MCF 10A (cell line): ENCODE measurements around the gene CSHL1. TPM values are rescaled to one million over a fixed set of nuclear protein-coding genes. Genes with fewer than 3 reads are reported as not detected.
"Not testable (repeated sequence)": the region's sequence is repeated elsewhere in the genome, so short reads cannot be mapped to it uniquely, and the experiment has no call there.

ENCODE experiments used
- BruUV-seq: library from RNA; stranded (reverse); fragments of 400-500 nt; replicated peaks from 2 replicates; lab custom pipeline; 2021; lab: Mats Ljungman, UMichigan
- CTCF ChIA-PET: fragments of 300-600 bp; sonication (Branson Sonifier 250); formaldehyde crosslinking; extraction: SDS; loops from one replicate; lab custom pipeline; 2021; ENCODE audit warnings: antibody characterized with exemption, inconsistent platforms; lab: Yijun Ruan, JAX
- POLR2A ChIA-PET: fragments of 300-600, 350-650 bp; sonication (Branson Sonifier 250); formaldehyde crosslinking; extraction: SDS; loops from one replicate; lab custom pipeline; 2020; ENCODE audit warnings: antibody characterized with exemption, inconsistent platforms; lab: Yijun Ruan, JAX
- DNase-seq: peaks from one replicate; pipeline ENCODE4 v3.0.0-alpha.2; 2018; ENCODE audit not compliant: unreplicated experiment
- H3K27ac Mint-ChIP-seq: one replicate; pipeline ENCODE4 v1.8.0; 2022; ENCODE audit warnings: mild to moderate bottlenecking, low read depth, mixed read lengths; ENCODE audit not compliant: unreplicated experiment
- H3K27me3 Mint-ChIP-seq: one replicate; pipeline ENCODE4 v1.8.0; 2022; ENCODE audit warnings: mixed read lengths; ENCODE audit not compliant: insufficient read depth, unreplicated experiment
- H3K36me3 Mint-ChIP-seq: one replicate; pipeline ENCODE4 v1.8.0; 2022; ENCODE audit warnings: mild to moderate bottlenecking, moderate library complexity, mixed read lengths; ENCODE audit not compliant: insufficient read depth, unreplicated experiment
- H3K4me1 Mint-ChIP-seq: one replicate; pipeline ENCODE4 v1.8.0; 2022; ENCODE audit warnings: mixed read lengths; ENCODE audit not compliant: insufficient read depth, unreplicated experiment
- H3K4me3 Mint-ChIP-seq: one replicate; pipeline ENCODE4 v1.8.0; 2022; ENCODE audit warnings: mild to moderate bottlenecking, moderate library complexity, mixed read lengths; ENCODE audit not compliant: unreplicated experiment
- H3K9me3 Mint-ChIP-seq: one replicate; pipeline ENCODE4 v1.8.0; 2022; ENCODE audit warnings: mixed read lengths; ENCODE audit not compliant: unreplicated experiment
- CTCF ChIP-seq: fragments of 200-600 bp; IDR thresholded peaks from one replicate; pipeline ENCODE4 v1.8.0; 2022; ENCODE audit warnings: antibody characterized with exemption, mild to moderate bottlenecking; ENCODE audit not compliant: unreplicated experiment
- intact Hi-C: fragments of 100-400 bp; cut with micrococcal nuclease; formaldehyde crosslinking; loops from 2 replicates; pipeline ENCODE4 v1.14.1; 2022
- total RNA-seq: library from RNA; stranded (reverse); gene quantifications from 2 replicates; pipeline ENCODE4 v1.2.3, GENCODE V29; 2022

The CSHL1 gene
- total RNA-seq, 1 experiment from 2014 or later = not detected

DNA sequence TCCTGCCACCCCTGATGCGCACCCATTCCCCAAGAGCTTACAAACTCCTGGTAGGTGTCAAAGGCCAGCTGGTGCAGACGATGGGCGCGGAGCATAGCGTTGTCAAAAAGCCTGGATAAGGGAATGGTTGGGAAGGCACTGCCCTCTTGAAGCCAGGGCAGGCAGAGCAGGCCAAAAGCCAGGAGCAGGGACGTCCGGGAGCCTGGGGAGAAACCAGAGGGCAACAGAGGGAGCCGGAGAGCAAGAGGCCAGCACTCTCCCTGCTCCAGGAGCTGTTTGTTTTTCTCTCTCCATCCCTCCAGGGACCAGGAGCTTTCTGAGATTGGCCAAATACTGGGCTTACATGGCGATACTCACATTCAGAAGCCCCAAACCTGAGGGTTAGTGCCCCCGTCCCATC is 7.2 kb upstream of the CSHL1 start:
- Mint-ChIP-seq H3K4me1 (peaks cover 5% of the 10 kb centered on the region), H3K9me3 (no peaks in the 10 kb centered on the region), H3K36me3 (no peaks in the 10 kb centered on the region), H3K27me3 (peaks cover 13% of the 10 kb centered on the region), H3K4me3 (no peak overlapping the region), H3K27ac (no peak overlapping the region)
- TF ChIP-seq CTCF = no peak
- no peak for DNase-seq
- CTCF ChIA-PET = interaction anchor here (0.7 to 5.0 kb wide), 17 partner anchors 10 to 502 kb away, joined by 3 to 63 read pairs (median 6); partner anchors contain the start of gene CD79B
- POLR2A ChIA-PET = interaction anchor here (0.6 kb wide), 1 partner anchor 195 kb away, joined by 3 read pairs; no protein-coding TSS in a partner anchor
- no TSS peak for BruUV-seq
- intact Hi-C loops = loop anchor here (2.0 to 10.0 kb wide), 3 partner anchors 72 to 366 kb away; no protein-coding TSS in a partner anchor

GRCh38 chr17:63917646-63918045 is 6.6 kb upstream of the CSHL1 start:
- CTCF ChIA-PET = interaction anchor here (1.1 to 5.0 kb wide), 6 partner anchors 11 to 293 kb away, joined by 3 to 63 read pairs (median 26); no protein-coding TSS in a partner anchor
- H3K27ac Mint-ChIP-seq = no peak overlapping the region
- DNase-seq = no peak
- no peaks in the 10 kb centered on the region for H3K36me3 Mint-ChIP-seq
- H3K4me3 Mint-ChIP-seq = no peak overlapping the region
- intact Hi-C loops = loop anchor here (2.0 to 10.0 kb wide), 3 partner anchors 73 to 367 kb away; no protein-coding TSS in a partner anchor
- TF ChIP-seq CTCF = no peak
- H3K4me1 Mint-ChIP-seq = peaks cover 5% of the 10 kb centered on the region
- H3K9me3 Mint-ChIP-seq = no peaks in the 10 kb centered on the region
- POLR2A ChIA-PET = interaction anchor here (0.6 kb wide), 1 partner anchor 195 kb away, joined by 3 read pairs; no protein-coding TSS in a partner anchor
- H3K27me3 Mint-ChIP-seq = peaks cover 13% of the 10 kb centered on the region
- BruUV-seq = no TSS peak

- H3K36me3 Mint-ChIP-seq, H3K27ac Mint-ChIP-seq, BruUV-seq, POLR2A ChIA-PET, H3K4me3 Mint-ChIP-seq, DNase-seq, H3K9me3 Mint-ChIP-seq, H3K4me1 Mint-ChIP-seq: not testable (repeated sequence)
- CTCF ChIA-PET = interaction anchor here (3.5 to 5.0 kb wide), 3 partner anchors 109 to 216 kb away, joined by 33 to 63 read pairs (median 40); no protein-coding TSS in a partner anchor
- peaks cover 13% of the 10 kb centered on the region for H3K27me3 Mint-ChIP-seq
- intact Hi-C loops = loop anchor here (10.0 kb wide), 1 partner anchor 368 kb away; no protein-coding TSS in a partner anchor
Measured at GRCh38 chr17:63917206-63917605, 6.1 kb upstream of the CSHL1 start.

DNA sequence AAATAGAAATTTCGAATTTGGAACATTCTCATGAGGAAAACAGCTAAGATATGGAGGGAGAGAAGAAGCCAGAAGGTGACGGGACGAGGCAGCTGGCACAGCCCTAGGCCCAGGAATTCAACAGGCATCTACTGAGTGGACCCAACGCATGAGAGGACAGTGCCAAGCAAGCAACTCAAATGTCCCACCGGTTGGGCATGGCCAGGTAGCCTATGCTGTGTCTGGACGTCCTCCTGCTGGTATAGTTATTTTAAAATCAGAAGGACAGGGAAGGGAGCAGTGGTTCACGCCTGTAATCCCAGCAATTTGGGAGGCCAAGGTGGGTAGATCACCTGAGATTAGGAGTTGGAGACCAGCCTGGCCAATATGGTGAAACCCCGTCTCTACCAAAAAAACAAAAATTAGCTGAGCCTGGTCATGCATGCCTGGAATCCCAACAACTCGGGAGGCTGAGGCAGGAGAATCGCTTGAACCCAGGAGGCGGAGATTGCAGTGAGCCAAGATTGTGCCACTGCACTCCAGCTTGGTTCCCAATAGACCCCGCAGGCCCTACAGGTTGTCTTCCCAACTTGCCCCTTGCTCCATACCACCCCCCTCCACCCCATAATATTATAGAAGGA is 5.6 kb upstream of the CSHL1 start:
- Mint-ChIP-seq H3K4me1 (peaks cover 5% of the 10 kb centered on the region), H3K27ac (no peak overlapping the region), H3K36me3 (peaks cover 6% of the 10 kb centered on the region), H3K27me3 (peaks cover 13% of the 10 kb centered on the region), H3K4me3 (no peak overlapping the region), H3K9me3 (no peaks in the 10 kb centered on the region)
- no TSS peak for BruUV-seq
- TF ChIP-seq CTCF = no peak
- DNase-seq = no peak
- ChIA-PET POLR2A (interaction anchor here (1.2 kb wide), 1 partner anchor 217 kb away, joined by 4 read pairs; no protein-coding TSS in a partner anchor), CTCF (interaction anchor here (0.6 to 5.0 kb wide), 4 partner anchors 10 to 217 kb away, joined by 3 to 40 read pairs (median 18); no protein-coding TSS in a partner anchor)
- intact Hi-C loops = loop anchor here (10.0 kb wide), 1 partner anchor 368 kb away; no protein-coding TSS in a partner anchor

GRCh38 chr17:63915753-63916152 is 4.7 kb upstream of the CSHL1 start:
- not testable (repeated sequence) for H3K9me3 Mint-ChIP-seq, BruUV-seq, DNase-seq, H3K36me3 Mint-ChIP-seq, H3K4me3 Mint-ChIP-seq, H3K4me1 Mint-ChIP-seq, H3K27ac Mint-ChIP-seq
- intact Hi-C loops = loop anchor here (10.0 kb wide), 1 partner anchor 369 kb away; no protein-coding TSS in a partner anchor
- H3K27me3 Mint-ChIP-seq = peaks cover 13% of the 10 kb centered on the region
- POLR2A ChIA-PET = interaction anchor here (1.2 kb wide), 1 partner anchor 218 kb away, joined by 4 read pairs; no protein-coding TSS in a partner anchor
- CTCF ChIA-PET = interaction anchor here (0.7 to 5.0 kb wide), 3 partner anchors 110 to 217 kb away, joined by 3 to 40 read pairs (median 3); no protein-coding TSS in a partner anchor
